CD4-positive, alpha-beta T cell (primary cell): ENCODE results near the gene IL17C. TPM values are rescaled to one million over a fixed set of nuclear protein-coding genes. Genes with fewer than 3 reads are reported as not detected.

ENCODE experiments used
- ATAC-seq: fragments of 200-7000 bp; cut with Tn5 transposase; one replicate; pipeline ENCODE4 v1.10.0; 2022; ENCODE audit warnings: mild to moderate bottlenecking; ENCODE audit not compliant: poor library complexity
- CTCF ChIA-PET: fragments of 350-600 bp; sonication (Branson Sonifier 250); formaldehyde crosslinking; loops from one replicate; lab custom pipeline; 2021; ENCODE audit warnings: antibody characterized with exemption, inconsistent platforms; lab: Charles Lee
- POLR2A ChIA-PET: fragments of 350-600 bp; sonication (Branson Sonifier 250); formaldehyde crosslinking; loops from one replicate; lab custom pipeline; 2021; ENCODE audit warnings: antibody characterized with exemption, inconsistent platforms; lab: Charles Lee
- DNase-seq, 14 experiments: peaks; one replicate each; pipeline ENCODE4 v3.0.0-alpha.2; 2013 to 2020; ENCODE audit warnings: mixed read lengths in 2 of 14
- H3K27ac ChIP-seq, 2 donors: one replicate each; pipeline versions ENCODE4 v1.5.1 to v1.7.0; 2013; ENCODE audit warnings: low read length in 2 of 2, low read depth in 1 of 2, mild to moderate bottlenecking in 1 of 2
- H3K27me3 ChIP-seq, 2 experiments: 1 replicate in 1 of 2; 2 replicates in 1 of 2; pipeline versions ENCODE4 v1.6.1 to v1.7.0; 2013; ENCODE audit warnings: low read length in 2 of 2, control low read depth in 1 of 2, mild to moderate bottlenecking in 1 of 2, moderate library complexity in 1 of 2; ENCODE audit not compliant: insufficient read depth in 2 of 2, control insufficient read depth in 1 of 2
- H3K36me3 ChIP-seq: one replicate; pipeline ENCODE4 v1.6.1; 2013; ENCODE audit warnings: low read length, control low read depth; ENCODE audit not compliant: insufficient read depth
- H3K4me1 ChIP-seq: one replicate; pipeline ENCODE4 v1.6.1; 2013; ENCODE audit warnings: low read length, control low read depth; ENCODE audit not compliant: insufficient read depth
- H3K4me3 ChIP-seq: one replicate; pipeline ENCODE4 v1.5.1; 2013; ENCODE audit warnings: mild to moderate bottlenecking, low read length, moderate library complexity
- H3K9me3 ChIP-seq, 2 experiments: 1 replicate in 1 of 2; 2 replicates in 1 of 2; pipeline versions ENCODE4 v1.6.1 to v1.7.0; 2013; ENCODE audit warnings: low read length in 2 of 2, mild to moderate bottlenecking in 2 of 2, control low read depth in 1 of 2, moderate library complexity in 1 of 2; ENCODE audit not compliant: control insufficient read depth in 1 of 2, insufficient read depth in 1 of 2
- H3K27ac Mint-ChIP-seq: one replicate; pipeline ENCODE4 v1.8.0; 2020; ENCODE audit warnings: mixed read lengths
- H3K27me3 Mint-ChIP-seq: one replicate; pipeline ENCODE4 v1.8.0; 2021; ENCODE audit warnings: mixed read lengths
- H3K36me3 Mint-ChIP-seq: one replicate; pipeline ENCODE4 v1.8.0; 2021; ENCODE audit warnings: low read depth, mixed read lengths
- H3K4me1 Mint-ChIP-seq: one replicate; pipeline ENCODE4 v1.8.0; 2021; ENCODE audit warnings: low read depth, mixed read lengths
- H3K4me3 Mint-ChIP-seq: one replicate; pipeline ENCODE4 v1.8.0; 2020; ENCODE audit warnings: mild to moderate bottlenecking, mixed read lengths
- H3K9me3 Mint-ChIP-seq: one replicate; pipeline ENCODE4 v1.8.0; 2020; ENCODE audit warnings: mixed read lengths
- intact Hi-C, 2 experiments: fragments of 100-400 bp; cut with DNase I in 1 of 2; cut with micrococcal nuclease in 1 of 2; formaldehyde crosslinking; loops; one replicate each; pipeline versions ENCODE4 v1.15.1 to v1.9.0; 2023 to 2025; cut with DNase I, micrococcal nuclease
- total RNA-seq, 174 experiments: library from RNA in 2 of 174; stranded (reverse) in 2 of 174; gene quantifications; one replicate each; pipeline ENCODE4 v1.2.3 and lab custom pipeline; 2021 to 2026
- TF ChIP-seq, protein P1 (sequence below): fragments of 200-600 bp; IDR thresholded peaks from one replicate; pipeline ENCODE4 v1.8.0; 2022; ENCODE audit warnings: antibody characterized with exemption, mild to moderate bottlenecking

Gene IL17C
- total RNA-seq, 2 experiments from 2014 or later, result 0.77 TPM; not detected in 1

DNA sequence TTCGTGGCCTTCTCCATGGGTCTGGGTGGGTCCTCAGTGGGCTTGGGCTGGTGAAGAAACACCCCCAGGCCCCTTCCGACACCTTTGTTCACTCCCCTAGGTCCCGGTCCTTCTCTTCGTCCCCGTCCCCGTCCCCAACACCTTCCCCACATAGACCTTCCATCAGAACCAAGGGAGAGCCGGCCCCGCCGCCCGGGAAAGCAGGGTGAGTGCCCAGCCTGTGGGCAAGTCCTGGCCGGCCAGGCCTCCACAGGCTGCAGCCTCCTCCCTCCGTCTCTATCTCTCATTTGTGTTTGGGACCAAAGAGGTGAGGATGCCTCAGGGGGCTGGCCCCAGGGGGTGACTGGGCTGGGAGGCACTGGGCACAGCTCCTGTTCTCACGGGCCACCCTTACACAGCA lies 14.5 kb upstream of the IL17C start:
- peaks cover 41% of the 10 kb centered on the region for H3K4me1 ChIP-seq
- TF ChIP-seq, protein P1, sequence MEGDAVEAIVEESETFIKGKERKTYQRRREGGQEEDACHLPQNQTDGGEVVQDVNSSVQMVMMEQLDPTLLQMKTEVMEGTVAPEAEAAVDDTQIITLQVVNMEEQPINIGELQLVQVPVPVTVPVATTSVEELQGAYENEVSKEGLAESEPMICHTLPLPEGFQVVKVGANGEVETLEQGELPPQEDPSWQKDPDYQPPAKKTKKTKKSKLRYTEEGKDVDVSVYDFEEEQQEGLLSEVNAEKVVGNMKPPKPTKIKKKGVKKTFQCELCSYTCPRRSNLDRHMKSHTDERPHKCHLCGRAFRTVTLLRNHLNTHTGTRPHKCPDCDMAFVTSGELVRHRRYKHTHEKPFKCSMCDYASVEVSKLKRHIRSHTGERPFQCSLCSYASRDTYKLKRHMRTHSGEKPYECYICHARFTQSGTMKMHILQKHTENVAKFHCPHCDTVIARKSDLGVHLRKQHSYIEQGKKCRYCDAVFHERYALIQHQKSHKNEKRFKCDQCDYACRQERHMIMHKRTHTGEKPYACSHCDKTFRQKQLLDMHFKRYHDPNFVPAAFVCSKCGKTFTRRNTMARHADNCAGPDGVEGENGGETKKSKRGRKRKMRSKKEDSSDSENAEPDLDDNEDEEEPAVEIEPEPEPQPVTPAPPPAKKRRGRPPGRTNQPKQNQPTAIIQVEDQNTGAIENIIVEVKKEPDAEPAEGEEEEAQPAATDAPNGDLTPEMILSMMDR, result no peak
- no peak overlapping the region for H3K4me3 Mint-ChIP-seq
- ATAC-seq (no peak), DNase-seq (no peak)
- no peak overlapping the region for H3K27ac Mint-ChIP-seq
- H3K4me1 Mint-ChIP-seq, result peaks cover 19% of the 10 kb centered on the region
- H3K36me3 Mint-ChIP-seq, result peaks cover 79% of the 10 kb centered on the region
- ChIA-PET POLR2A (no interaction called here), CTCF (no interaction called here)
- intact Hi-C loops, result no loop called here
- H3K27me3 ChIP-seq, result no peaks in the 10 kb centered on the region
- no peak overlapping the region for H3K4me3 ChIP-seq
- no peaks in the 10 kb centered on the region for H3K9me3 Mint-ChIP-seq
- H3K9me3 ChIP-seq, result no peaks in the 10 kb centered on the region
- no peak overlapping the region for H3K27ac ChIP-seq
- H3K36me3 ChIP-seq, result peaks cover 72% of the 10 kb centered on the region
- H3K27me3 Mint-ChIP-seq, result no peaks in the 10 kb centered on the region

DNA sequence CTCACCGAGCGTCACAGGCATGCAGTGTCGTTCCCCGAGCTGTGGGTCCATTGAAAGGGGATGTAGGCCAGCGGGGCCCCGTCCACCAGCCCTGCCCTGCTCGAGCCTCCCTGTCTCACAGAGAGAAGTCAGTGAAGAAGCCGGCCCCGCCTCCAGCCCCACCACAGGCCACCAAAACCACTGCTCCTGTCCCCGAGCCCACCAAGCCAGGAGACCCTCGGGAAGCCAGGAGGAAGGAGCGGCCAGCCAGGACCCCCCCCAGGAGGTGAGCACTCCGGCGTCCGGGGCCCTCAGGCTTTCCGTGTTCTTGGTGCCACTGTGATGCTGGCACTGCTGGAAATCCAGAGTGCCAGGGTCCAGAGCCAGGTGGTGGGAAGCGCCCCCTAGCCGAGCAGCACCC lies 13.9 kb upstream of the IL17C start:
- DNase-seq, result no peak
- H3K36me3 ChIP-seq, result peaks cover 70% of the 10 kb centered on the region
- no peaks in the 10 kb centered on the region for H3K27me3 ChIP-seq
- ChIA-PET CTCF (no interaction called here), POLR2A (no interaction called here)
- H3K4me1 ChIP-seq, result peaks cover 35% of the 10 kb centered on the region
- Mint-ChIP-seq H3K4me3 (no peak overlapping the region), H3K36me3 (peaks cover 79% of the 10 kb centered on the region), H3K4me1 (peaks cover 12% of the 10 kb centered on the region), H3K27ac (no peak overlapping the region), H3K27me3 (no peaks in the 10 kb centered on the region), H3K9me3 (no peaks in the 10 kb centered on the region)
- intact Hi-C loops, result no loop called here
- H3K4me3 ChIP-seq, result no peak overlapping the region
- H3K9me3 ChIP-seq, result no peaks in the 10 kb centered on the region
- no peak overlapping the region for H3K27ac ChIP-seq
- TF ChIP-seq, protein P1, result no peak
- no peak for ATAC-seq

DNA sequence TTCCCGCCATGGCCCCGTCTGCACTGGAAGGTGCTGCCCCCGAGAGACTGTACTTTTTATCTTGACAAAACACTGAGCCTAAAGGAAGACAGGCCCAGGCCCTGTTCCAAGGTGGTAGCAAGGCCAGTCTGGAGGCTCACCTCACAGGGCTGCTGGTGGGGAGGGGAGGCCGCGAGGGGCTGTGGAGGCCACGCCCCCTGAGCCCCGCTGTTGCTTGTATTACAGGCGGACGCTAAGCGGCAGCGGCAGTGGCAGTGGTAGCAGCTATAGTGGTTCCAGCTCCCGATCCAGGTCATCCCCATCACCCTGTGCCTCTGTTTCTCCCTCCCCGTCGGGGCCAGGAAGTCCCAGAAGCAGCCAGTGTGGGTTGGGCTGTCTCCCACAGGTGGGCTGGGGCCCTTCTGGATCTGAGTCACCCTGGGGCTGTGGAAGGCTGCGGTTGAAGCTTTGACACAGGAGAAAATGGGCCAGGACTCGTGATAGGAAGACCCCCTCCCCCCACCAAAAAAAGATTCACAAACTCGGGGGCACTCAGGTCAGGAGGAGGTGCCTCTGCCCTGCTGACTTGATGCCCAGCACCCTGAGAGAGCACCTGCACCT lies 13.3 kb upstream of the IL17C start:
- Mint-ChIP-seq H3K9me3 (no peaks in the 10 kb centered on the region), H3K27me3 (no peaks in the 10 kb centered on the region), H3K4me1 (peaks cover 6% of the 10 kb centered on the region), H3K27ac (no peak overlapping the region), H3K36me3 (peaks cover 77% of the 10 kb centered on the region), H3K4me3 (no peak overlapping the region)
- no peaks in the 10 kb centered on the region for H3K9me3 ChIP-seq
- peaks cover 74% of the 10 kb centered on the region for H3K36me3 ChIP-seq
- POLR2A ChIA-PET, result no interaction called here
- H3K4me3 ChIP-seq, result no peak overlapping the region
- ATAC-seq, result no peak
- H3K4me1 ChIP-seq, result peaks cover 29% of the 10 kb centered on the region
- CTCF ChIA-PET, result no interaction called here
- H3K27me3 ChIP-seq, result no peaks in the 10 kb centered on the region
- no peak overlapping the region for H3K27ac ChIP-seq
- intact Hi-C loops, result no loop called here
- TF ChIP-seq, protein P1, result no peak
- DNase-seq, result peak in 1 of 14 experiments; percentile 28
